Spleen (tissue), 11 donors: ENCODE results near the gene ARHGAP6. TPM values are rescaled to one million over a fixed set of nuclear protein-coding genes. Genes with fewer than 3 reads are reported as not detected.

Source experiments
- DNase-seq: peaks from one replicate; pipeline ENCODE4 v3.0.0-alpha.2; 2020
- H3K27ac ChIP-seq, 8 donors: fragments of 200-600 bp; sonication (generic) in 7 of 8; 1 replicate in 4 of 8; 2 replicates in 4 of 8; pipeline versions ENCODE4 v1.5.0 to v1.8.0; 2016 to 2021; ENCODE audit warnings: inconsistent platforms in 4 of 8, mild to moderate bottlenecking in 4 of 8, moderate library complexity in 1 of 8
- H3K27me3 ChIP-seq, 7 donors: fragments of 200-600 bp; sonication (generic) in 6 of 7; replicated peaks in 1 of 7; 1 replicate in 4 of 7; 2 replicates in 3 of 7; pipeline versions ENCODE4 v1.5.0 to v1.8.0; 2016 to 2021; ENCODE audit warnings: inconsistent platforms in 3 of 7, mild to moderate bottlenecking in 1 of 7
- H3K36me3 ChIP-seq, 6 donors: fragments of 200-600 bp; sonication (generic) in 5 of 6; 1 replicate in 4 of 6; 2 replicates in 2 of 6; pipeline versions ENCODE4 v1.5.0 to v1.8.0; 2016 to 2021; ENCODE audit warnings: inconsistent platforms in 2 of 6
- H3K4me1 ChIP-seq, 6 donors: fragments of 200-600 bp; sonication (generic) in 5 of 6; 1 replicate in 3 of 6; 2 replicates in 3 of 6; pipeline versions ENCODE4 v1.5.0 to v1.8.0; 2016 to 2021; ENCODE audit warnings: inconsistent platforms in 3 of 6
- H3K4me3 ChIP-seq, 8 donors: fragments of 200-600 bp; sonication (generic) in 7 of 8; 1 replicate in 4 of 8; 2 replicates in 4 of 8; pipeline versions ENCODE4 v1.5.0 to v1.8.0; 2016 to 2021; ENCODE audit warnings: inconsistent platforms in 4 of 8, mild to moderate bottlenecking in 4 of 8, moderate library complexity in 2 of 8
- H3K9me3 ChIP-seq, 8 donors: fragments of 200-600 bp; sonication (generic) in 7 of 8; 1 replicate in 4 of 8; 2 replicates in 4 of 8; pipeline versions ENCODE4 v1.5.0 to v1.8.0; 2016 to 2021; ENCODE audit warnings: inconsistent platforms in 4 of 8
- POLR2A ChIP-seq, 3 donors: fragments of 450-650 bp; IDR thresholded peaks; one replicate each; pipeline ENCODE4 v1.5.1; 2017; ENCODE audit warnings: antibody characterized with exemption in 3 of 3, mild to moderate bottlenecking in 1 of 3
- POLR2AphosphoS5 ChIP-seq, 3 donors: sonication (generic); formaldehyde crosslinking; IDR thresholded peaks; one replicate each; pipeline ENCODE4 v1.5.1; 2017; ENCODE audit warnings: antibody characterized with exemption in 3 of 3
- WGBS, 5 donors: extraction: QIAGEN DNeasy Blood & Tissue Kit in 3 of 5; methylation state at CpG; one replicate each; pipeline versions ENCODE4 v1.1.5 to v1.1.7; 2013 to 2018; 5-methylcytosine and 5-hydroxymethylcytosine counted together
- intact Hi-C: fragments of 100-400 bp; cut with DNase I; formaldehyde crosslinking; loops from one replicate; pipeline ENCODE4 v1.15.0; 2023; ENCODE audit warnings: low total_unique reads
- polyA plus RNA-seq, 3 donors: library from polyadenylated mRNA; stranded (reverse); fragments of 200-250 nt; gene quantifications; one replicate each; pipeline ENCODE4 v1.2.1, GENCODE V29; 2013
- total RNA-seq, 7 donors: library from RNA; depleted of rRNA in 3 of 7; stranded (reverse); fragments of >200 nt in 3 of 7; fragmentation: NEBNext Ultra II Directional in 4 of 7; extraction: Animal tissue kit (Norgen Biotek cat#: 25700) in 4 of 7; gene quantifications; one replicate each; pipeline versions ENCODE4 v1.1.0 to v1.2.1, GENCODE V29; 2016 to 2021
- TF ChIP-seq, protein P1 (sequence below), 11 experiments: fragments of 200-600 bp in 7 of 11; fragments of 450-650 bp in 4 of 11; sonication (generic) in 4 of 11; IDR thresholded peaks in 8 of 11; conservative IDR thresholded peaks in 3 of 11; 1 replicate in 7 of 11; 2 replicates in 4 of 11; pipeline versions ENCODE4 v1.4.0 to v1.8.0; 2016 to 2021; ENCODE audit warnings: antibody characterized with exemption in 11 of 11, inconsistent platforms in 4 of 11, mild to moderate bottlenecking in 1 of 11
- donor health status: healthy with polysubstance abuse.
- donor health status: DM: no; HTN: no; CAD: no; lungs with moderate emphysema.
- donor health status: DM: no; HTN: no; CAD: no.
- donor health status: Bipolar disorder and iron deficiency.
- donor health status: healthy.
- donor health status: DM: no; HTN: no; CAD: no.
- donor health status: DM: yes; HTN: yes; CAD: no.

Gene ARHGAP6
- total and polyA plus RNA-seq, 10 donors: 2.0 to 20.8 (median 12.7) TPM

DNA sequence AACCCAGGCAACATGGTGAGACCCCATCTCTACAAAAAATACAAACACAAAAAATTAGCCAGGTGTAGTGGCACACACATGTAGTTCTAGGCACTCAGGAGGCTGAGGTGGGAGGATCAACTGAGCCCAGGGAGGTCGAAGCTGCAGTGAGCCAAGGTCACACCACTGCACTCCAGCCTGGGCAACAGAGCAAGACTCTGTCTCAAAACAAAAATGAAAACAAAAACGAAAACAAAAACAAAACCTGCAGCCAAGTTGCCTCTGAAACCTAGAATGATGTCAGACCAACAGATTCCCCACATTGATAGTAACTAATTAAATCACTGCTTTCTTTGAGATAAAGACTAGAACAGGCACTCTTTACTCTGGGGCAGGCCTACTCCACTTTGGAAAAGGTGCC, 268.0 kb downstream of the ARHGAP6 start:
- no peak for DNase-seq
- H3K27me3 ChIP-seq: peaks cover 0 to 5% (median 0%) of the 10 kb centered on the region in 7 donors
- H3K27ac ChIP-seq: no peak overlapping the region
- no peak for TF ChIP-seq POLR2A (IDR thresholded peaks at IDR 0.05)
- TF ChIP-seq POLR2AphosphoS5 (IDR thresholded peaks at IDR 0.05): no peak
- TF ChIP-seq, protein P1, sequence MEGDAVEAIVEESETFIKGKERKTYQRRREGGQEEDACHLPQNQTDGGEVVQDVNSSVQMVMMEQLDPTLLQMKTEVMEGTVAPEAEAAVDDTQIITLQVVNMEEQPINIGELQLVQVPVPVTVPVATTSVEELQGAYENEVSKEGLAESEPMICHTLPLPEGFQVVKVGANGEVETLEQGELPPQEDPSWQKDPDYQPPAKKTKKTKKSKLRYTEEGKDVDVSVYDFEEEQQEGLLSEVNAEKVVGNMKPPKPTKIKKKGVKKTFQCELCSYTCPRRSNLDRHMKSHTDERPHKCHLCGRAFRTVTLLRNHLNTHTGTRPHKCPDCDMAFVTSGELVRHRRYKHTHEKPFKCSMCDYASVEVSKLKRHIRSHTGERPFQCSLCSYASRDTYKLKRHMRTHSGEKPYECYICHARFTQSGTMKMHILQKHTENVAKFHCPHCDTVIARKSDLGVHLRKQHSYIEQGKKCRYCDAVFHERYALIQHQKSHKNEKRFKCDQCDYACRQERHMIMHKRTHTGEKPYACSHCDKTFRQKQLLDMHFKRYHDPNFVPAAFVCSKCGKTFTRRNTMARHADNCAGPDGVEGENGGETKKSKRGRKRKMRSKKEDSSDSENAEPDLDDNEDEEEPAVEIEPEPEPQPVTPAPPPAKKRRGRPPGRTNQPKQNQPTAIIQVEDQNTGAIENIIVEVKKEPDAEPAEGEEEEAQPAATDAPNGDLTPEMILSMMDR (IDR thresholded peaks at IDR 0.05 in 8 of 11, conservative IDR thresholded peaks at IDR 0.05 in 3 of 11): no peak
- no peaks in the 10 kb centered on the region for H3K4me1 ChIP-seq
- no peaks in the 10 kb centered on the region for H3K9me3 ChIP-seq
- WGBS, 5 donors: 44 to 82% (median 65%) methylated on average over 2 of the region's 2 CpGs
- H3K36me3 ChIP-seq: no peaks in the 10 kb centered on the region
- no peak overlapping the region for H3K4me3 ChIP-seq
- intact Hi-C loops: no loop called here

- Histone ChIP-seq H3K36me3 (no peaks in the 10 kb centered on the region), H3K4me1 (no peaks in the 10 kb centered on the region), H3K4me3 (no peak overlapping the region), H3K27me3 (peaks cover 0 to 5% (median 0%) of the 10 kb centered on the region in 7 donors), H3K9me3 (no peaks in the 10 kb centered on the region), H3K27ac (no peak overlapping the region)
- 49 to 86% (median 68%) methylated on average over 1 of the region's 1 CpG for WGBS, 5 donors
- no peak for TF ChIP-seq POLR2A (IDR thresholded peaks at IDR 0.05)
- intact Hi-C loops: no loop called here
- DNase-seq: no peak
These were observed 269.9 kb downstream of the ARHGAP6 start for GRCh38 chrX:11395859-11396258.

DNA sequence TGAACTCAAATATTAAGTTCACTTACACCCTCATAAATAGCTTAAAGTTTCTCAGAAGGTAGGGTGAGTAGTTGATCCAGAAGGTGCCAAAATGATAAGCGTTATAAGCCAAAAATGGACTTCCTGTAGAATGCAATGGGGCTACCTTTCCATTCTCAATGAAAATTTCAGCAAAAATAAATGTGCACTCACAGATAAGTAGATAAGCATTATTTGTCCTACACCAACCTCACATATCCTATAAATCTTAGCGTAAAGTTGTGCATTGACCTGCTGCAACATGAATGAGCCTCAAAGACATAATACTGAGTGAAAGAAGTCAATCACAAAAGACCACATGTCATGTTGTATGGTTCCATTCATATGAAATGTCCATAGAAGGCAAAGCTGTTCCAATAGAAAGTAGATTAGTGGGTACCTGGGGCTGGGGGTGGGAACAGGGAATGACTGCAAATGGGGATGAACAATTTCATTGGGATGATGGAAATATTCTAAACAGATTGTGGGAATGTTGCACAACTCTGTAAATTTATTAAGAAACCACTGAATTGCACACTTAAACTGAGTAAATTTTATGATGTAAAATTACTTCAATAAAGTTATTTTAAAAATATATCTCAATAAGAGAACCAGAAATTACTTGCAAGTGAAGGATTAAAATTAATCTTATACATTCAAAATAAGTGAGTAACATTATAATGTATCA, 271.6 kb downstream of the ARHGAP6 start:
- no peak for DNase-seq
- TF ChIP-seq, protein P1 (IDR thresholded peaks at IDR 0.05 in 8 of 11, conservative IDR thresholded peaks at IDR 0.05 in 3 of 11): no peak
- TF ChIP-seq POLR2A (IDR thresholded peaks at IDR 0.05) (no peak), POLR2AphosphoS5 (IDR thresholded peaks at IDR 0.05) (no peak)
- Histone ChIP-seq H3K4me1 (no peaks in the 10 kb centered on the region), H3K27me3 (peaks cover 0 to 5% (median 0%) of the 10 kb centered on the region in 7 donors), H3K27ac (no peak overlapping the region), H3K36me3 (no peaks in the 10 kb centered on the region), H3K9me3 (no peaks in the 10 kb centered on the region), H3K4me3 (no peak overlapping the region)
- 82 to 98% (median 88%) methylated on average over 2 of the region's 2 CpGs for WGBS, 5 donors
- intact Hi-C loops: no loop called here

DNA sequence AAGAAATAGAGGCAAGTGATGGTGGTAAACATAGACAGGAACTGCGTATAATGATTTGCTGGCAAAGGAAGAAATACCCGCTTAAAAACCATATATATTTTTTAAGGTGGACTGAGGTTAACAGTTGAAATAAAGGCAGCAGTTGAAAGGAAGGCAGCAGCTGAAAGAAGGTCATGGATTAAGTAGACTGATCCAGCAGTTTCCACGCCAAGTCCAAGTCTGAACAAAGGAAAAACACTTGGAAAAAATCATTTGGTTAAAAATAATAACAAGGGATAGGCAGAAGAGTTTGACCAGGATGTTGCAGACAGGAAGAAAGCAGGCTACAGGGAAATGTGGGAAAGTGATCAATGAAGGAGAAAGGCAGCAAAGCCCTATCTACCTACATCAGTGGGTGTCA, 278.9 kb downstream of the ARHGAP6 start:
- no peaks in the 10 kb centered on the region for H3K9me3 ChIP-seq
- H3K27ac ChIP-seq: no peak overlapping the region
- no peaks in the 10 kb centered on the region for H3K27me3 ChIP-seq
- WGBS, 5 donors: 48 to 73% (median 62%) methylated on average over 3 of the region's 3 CpGs
- no peaks in the 10 kb centered on the region for H3K36me3 ChIP-seq
- no peaks in the 10 kb centered on the region for H3K4me1 ChIP-seq
- H3K4me3 ChIP-seq: no peak overlapping the region
- no peak for DNase-seq
- intact Hi-C loops: no loop called here
- TF ChIP-seq POLR2AphosphoS5 (IDR thresholded peaks at IDR 0.05) (no peak), POLR2A (IDR thresholded peaks at IDR 0.05) (no peak)
- TF ChIP-seq, protein P1 (IDR thresholded peaks at IDR 0.05 in 8 of 11, conservative IDR thresholded peaks at IDR 0.05 in 3 of 11): no peak
